K562 (cell line): ENCODE results near the gene REX1BD.

Experiments
- TAF1 ChIP-seq: IDR thresholded peaks from 2 replicates; pipeline ENCODE4 v1.6.1; 2011; ENCODE audit warnings: mild to moderate bottlenecking, low read length, moderate library complexity; ENCODE audit not compliant: insufficient read depth, control insufficient read depth, severe bottlenecking; ENCODE audit errors: extremely low read depth
- ZNF696 ChIP-seq: fragments of 250-450 bp; sonication (Bioruptor Pico); conservative IDR thresholded peaks from 2 replicates; pipeline ENCODE4 v1.4.0; 2020; ENCODE audit warnings: mild to moderate bottlenecking, moderate library complexity

GRCh38 chr19:18587561-18587960, 1.0 kb upstream of the REX1BD start:
- TF ChIP-seq TAF1, result no peak
- no peak for TF ChIP-seq ZNF696 (CRISPR knock-in tag)
